NCI-H524 treated with DMSO at 0.1 percent for 48 hours (cell line): ENCODE results near the gene PHLDB1.
"Not testable (repeated sequence)": the region's sequence is repeated elsewhere in the genome, so short reads cannot be mapped to it uniquely, and the experiment has no call there.

Experiments used
- DNase-seq: peaks from one replicate; lab custom pipeline; 2025; lab: John Stamatoyannopoulos, UW

Gene PHLDB1

DNA sequence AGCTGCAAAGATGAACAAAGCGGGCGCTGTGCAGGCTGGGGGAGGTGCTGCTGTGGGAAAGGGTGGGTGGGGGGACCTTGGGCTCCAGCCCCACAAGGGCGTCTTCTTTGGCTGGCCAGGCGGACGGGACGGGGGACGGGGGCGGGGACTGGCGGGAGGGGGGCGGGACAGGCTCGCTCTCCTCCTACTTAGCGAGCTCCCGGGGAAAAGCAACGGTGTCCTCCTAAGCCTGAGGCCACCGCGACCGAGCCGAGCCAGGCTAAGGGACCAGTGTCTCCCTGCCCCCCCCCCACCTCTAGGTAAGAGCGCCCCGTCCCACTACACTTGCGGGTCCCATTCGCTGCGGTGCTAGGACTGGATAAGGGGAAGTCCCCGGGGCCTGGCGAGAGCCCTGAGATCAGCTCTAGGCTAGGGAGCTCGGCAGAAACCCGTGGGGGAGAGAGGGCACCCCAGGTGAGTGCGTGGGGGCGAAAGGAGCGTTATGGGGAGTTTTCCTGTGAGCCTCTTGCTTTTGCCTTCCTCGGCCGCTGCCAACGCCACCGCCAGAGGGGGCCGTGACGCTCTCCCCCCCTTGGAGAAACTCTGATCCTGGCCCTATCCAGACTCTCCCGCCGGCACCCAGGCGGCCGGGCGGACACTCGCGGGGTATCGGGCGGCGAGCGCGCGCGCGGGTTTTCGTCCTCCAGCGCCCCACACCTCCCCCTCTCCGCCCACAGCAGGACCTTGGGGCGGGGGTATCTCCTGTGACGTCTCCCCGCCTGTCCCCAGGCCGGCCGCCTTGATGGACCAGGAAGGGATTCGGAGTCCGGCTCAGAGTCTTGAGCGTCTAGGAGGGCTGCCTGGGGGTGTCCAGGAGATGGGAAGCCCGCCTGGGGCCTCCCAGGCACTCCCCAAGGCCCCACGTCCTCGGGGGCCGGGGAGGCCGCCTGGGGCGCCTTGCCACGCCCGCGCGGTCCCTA, at the start of gene PHLDB1:
TSS of gene PHLDB1 (plus strand) at position 215 of the 959 bp plus-strand sequence. CDS start 6,222 bp downstream, outside the sequence.
- DNase-seq, result no peak

DNA sequence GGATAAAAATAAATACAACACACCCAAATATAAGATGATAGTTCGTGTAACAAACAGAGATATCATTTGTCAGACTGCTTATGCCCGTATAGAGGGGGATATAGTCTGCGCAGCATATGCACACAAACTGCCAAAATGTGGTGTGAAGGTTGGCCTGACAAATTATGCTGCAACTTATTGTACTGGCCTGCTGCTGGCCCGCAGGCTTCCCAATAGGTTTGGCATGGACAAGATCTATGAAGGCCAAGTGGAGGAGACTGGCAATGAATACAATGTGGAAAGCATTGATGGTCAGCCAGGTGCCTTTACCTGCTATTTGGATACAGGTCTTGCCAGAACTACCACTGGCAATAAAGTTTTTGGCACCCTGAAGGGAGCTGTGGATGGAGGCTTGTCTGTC, 46.6 kb upstream of the PHLDB1 start:
- DNase-seq, result no peak

DNA sequence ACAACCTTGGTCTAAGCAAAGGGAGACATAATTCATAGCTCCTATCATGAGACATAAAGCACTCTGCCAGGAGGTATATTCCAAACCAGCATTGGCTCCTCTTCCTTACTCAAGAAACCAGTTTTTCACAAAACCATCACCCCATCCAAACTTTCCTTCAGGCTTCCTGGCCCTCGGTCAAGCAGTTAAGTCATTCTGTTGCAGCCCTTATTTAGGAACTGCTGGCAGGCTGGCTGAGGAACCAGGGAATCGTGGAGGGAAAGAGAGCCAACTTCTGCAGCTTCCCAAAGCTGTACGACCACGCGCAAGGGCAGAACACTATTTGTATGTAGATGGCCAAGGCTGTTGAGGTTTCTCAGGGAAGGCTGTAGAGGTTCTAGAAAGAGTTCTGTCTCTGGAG, 42.4 kb upstream of the PHLDB1 start:
- no peak for DNase-seq

DNA sequence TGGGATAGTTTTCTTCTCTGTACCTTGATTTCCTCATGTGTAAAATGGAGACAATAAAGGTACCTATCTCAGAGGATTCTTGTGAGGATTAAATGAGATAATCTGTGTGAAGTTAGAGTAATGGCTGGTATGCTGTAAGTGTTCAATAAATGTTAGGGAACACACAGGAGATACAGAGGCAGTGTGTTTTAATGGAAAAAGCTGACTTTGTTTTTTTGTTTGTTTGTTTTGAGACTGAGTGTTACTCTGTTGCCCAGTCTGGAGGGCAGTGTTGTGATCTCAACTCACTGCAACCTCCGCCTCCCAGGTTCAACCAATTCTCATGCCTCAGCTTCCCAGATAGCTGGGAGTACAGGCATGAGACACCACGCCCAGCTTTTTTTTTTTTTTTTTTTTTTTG, 37.7 kb upstream of the PHLDB1 start:
- no peak for DNase-seq

DNA sequence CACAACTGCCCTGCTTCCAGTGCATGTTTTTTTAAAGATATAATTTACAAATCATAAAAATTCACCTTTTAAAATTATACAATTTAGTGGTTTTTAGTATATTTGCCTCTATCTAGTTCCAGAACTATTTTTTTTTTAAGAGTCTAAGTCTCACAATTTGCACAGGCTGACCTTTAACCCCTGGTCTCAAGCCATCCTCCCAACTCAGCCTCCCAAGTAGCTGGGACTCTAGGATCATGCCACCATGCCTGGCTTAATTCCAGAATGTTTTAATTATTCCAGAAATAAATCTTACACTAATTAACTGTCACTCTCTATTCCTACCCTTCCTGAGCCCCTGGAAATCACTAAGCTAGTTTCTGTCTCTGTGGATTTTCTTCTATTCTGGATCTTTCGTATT, 36.6 kb upstream of the PHLDB1 start:
- no peak for DNase-seq

DNA sequence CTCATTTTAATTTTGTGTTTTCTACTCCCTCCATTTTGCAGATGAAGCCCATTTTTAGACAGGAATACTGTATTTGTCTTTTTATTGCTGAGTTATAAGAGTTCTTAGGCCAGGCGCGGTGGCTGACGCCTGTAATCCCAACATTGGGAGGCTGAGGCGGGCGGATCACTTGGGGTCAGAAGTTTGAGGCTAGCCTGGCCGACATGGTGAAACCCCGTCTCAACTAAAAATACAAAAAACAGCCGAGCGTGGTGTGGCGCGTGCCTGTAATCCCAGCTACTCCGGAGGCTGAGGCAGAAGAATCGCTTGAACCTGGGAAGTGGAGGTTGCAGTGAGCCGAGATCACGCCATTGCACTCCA, 35.7 kb upstream of the PHLDB1 start:
- DNase-seq, result not testable (repeated sequence)

DNA sequence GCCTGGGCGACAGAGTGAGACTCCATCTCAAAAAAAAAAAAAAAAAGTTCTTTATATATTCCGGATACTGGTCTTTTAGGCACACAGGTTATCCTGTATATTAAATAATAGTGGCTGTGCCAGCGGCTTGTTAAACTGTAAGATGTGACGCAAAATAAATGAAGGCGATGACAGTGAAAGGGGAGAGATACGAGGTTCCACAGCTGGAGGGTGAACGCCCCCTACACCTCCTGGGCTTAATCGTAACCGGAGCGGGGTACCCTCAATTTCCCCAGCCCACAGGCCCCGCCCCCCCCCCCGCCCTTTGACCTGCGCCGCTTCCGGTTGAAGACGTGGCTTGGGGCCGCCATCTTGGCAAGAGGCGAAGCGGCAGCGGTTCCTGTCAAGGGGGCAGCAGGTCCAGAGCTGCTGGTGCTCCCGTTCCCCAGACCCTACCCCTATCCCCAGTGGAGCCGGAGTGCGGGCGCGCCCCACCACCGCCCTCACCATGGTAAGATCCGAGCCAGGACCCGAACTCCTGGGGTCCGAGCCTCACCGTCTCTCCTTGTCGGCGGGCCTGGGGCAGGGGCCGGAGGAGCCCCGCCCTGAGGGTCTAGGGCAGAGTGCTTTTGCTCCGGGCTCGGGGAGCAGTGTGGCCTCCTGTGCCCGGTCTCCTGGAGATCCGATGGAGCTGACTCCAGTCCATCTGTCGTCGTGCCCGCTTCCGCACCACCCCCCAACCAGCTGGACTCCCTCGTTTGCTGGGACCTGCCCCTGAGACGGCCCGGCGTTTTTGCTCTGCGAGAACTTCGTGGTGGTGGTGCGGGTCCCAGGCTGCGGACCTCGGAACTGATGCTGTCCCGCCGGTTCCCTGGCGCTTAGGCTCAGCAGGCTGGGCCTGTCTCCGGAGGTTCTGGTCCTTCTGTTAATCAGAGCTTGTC, 35.1 kb upstream of the PHLDB1 start, which contains the start of gene ARCN1:
TSS of gene ARCN1 (plus strand) at position 349 of the 920 bp plus-strand sequence. CDS start at position 488, 139 bp downstream.
- peak; percentile 5 for DNase-seq

DNA sequence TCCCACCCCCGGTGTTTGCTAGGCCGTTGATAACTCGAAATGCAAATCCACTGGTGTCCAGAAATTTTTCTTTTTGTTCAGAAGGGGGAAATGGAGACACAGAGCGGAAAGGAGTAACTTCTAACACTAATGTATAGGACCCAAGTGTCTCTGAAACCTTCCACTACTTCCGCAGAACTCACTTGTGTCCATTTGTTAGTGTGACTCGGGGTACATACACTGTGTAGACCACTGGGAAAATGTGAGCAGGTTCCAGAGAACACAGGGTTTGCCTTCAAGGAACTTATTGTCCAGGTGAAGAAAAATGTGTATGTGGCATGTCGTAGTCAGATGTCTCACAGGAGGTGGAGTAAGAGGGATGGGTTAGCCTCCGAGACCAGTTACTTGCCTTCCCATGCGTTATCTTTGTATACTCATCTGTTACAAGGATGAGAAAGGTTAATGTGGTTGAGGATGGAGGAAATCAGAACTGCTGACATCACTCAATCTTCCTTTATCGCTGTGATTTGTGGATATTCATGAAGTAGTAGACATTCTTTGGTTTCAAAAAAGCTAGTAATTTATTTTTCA, 34.3 kb upstream of the PHLDB1 start:
- DNase-seq, result no peak

DNA sequence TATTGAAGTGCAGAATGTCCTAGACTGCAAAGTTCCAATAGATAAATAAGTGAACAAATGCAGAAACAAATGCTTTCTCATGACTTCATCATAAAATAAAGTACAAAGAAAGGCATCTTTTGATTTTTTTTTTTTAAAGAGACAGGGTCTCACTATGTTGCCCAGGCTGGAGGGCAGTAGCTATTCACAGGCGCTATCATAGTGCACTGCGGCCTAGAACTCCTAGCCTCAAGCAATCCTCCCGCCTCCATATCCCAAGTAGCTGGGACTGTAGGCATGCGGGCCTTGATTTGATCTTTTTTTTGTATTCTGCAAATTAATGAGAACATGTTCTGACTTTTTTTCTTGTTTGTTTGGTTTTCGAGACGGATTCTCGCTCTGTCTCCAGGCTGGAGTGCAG, 32.8 kb upstream of the PHLDB1 start:
- DNase-seq, result no peak

DNA sequence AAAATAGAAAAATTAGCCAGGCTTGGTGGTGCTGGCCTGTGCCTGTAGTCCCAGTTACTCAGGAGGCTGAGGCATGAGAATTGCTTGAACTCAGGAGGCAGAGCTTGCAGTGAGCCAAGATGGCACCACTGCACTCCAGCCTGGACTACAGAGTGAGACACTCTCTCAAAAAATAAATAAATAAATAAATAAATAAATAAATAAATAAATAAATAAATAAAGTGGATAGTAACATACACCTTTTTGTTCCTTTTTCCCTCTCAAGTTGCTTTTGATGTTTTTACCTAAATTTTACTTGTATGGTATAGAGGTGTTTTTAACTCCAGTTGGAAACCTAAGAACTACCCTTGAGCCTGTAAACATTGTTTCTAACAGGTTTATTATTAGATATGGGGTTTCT, 29.4 kb upstream of the PHLDB1 start:
- DNase-seq, result not testable (repeated sequence)

DNA sequence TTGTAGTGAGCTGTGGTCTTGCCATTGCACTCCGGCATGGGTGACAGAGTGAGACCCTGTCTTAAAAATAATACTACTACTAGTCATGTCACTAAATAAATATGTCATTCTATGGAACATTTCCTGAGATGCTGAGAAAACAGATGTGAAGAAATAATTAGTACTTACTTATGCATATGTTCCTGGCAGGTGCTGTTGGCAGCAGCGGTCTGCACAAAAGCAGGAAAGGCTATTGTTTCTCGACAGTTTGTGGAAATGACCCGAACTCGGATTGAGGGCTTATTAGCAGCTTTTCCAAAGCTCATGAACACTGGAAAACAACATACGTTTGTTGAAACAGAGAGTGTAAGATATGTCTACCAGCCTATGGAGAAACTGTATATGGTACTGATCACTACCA, 26.4 kb upstream of the PHLDB1 start:
- DNase-seq, result no peak

DNA sequence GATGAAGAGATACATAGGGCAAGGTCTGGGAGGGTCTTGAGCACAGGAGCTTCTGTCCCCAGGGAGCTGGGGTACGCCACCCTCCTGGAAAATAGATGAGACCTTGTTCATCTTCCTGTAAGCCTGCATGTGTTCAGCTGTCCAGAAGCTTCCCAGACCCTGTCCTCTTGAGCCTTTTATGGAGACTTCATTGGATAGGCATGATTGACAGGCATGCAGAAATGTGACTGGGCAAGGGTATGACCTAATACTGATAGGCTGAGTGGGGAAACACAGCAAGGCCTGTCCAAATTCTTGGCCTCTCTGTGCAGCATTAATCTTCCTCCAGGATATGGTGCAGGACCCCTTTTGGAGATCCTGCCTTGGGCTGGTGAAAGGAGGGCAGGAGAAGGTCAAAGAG, 19.5 kb upstream of the PHLDB1 start:
- DNase-seq, result no peak

DNA sequence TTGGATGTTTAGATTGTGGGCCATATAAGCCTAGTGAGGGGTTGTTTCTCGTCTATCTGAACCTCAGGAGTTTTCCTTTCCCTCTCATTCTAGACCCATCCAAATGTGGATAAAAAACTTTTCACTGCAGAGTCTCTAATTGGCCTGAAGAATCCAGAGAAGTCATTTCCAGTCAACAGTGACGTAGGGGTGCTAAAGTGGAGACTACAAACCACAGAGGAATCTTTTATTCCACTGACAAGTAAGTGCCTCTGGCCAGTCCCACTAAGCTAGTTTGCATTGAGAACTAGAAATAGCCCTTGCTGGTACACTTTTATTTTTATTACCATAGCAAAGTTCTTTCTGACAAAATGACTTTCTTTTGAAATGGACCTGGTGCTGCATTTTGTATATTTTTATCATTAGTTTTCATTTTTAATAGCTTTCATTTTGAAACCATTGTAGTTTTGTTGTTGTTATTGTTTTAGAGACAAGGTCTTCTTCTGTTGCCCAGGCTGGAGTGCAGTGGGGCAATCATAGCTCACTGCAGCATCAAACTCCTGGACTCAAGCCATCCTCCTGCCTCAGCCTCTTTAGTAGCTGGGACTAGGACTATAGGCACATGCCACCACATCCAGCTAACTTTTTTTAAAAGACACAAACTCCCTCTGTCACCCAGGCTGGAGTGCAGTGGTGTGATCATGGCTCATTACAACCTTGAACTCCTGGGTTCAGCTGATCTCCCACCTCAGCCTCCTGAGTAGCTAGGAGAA, 14.6 kb upstream of the PHLDB1 start:
- no peak for DNase-seq

DNA sequence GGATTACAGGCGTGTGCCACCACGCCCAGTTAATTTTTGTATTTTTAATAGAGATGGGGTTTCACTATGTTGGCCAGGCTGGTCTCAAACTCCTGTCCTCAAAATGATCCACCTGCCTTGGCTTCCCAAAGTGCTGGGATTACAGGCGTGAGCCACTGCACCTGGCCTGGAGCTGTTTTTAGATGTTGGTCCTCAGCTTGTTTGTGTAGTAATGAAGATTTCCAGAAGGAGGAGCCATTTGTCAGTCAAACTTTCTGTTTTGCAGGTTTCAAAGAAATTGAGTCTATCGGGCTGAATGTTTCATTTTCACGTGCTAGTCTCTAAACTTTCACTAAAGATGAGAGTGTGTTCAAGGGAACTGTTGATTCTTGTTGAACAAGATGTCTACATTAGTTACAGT, 12.4 kb upstream of the PHLDB1 start:
- not testable (repeated sequence) for DNase-seq

DNA sequence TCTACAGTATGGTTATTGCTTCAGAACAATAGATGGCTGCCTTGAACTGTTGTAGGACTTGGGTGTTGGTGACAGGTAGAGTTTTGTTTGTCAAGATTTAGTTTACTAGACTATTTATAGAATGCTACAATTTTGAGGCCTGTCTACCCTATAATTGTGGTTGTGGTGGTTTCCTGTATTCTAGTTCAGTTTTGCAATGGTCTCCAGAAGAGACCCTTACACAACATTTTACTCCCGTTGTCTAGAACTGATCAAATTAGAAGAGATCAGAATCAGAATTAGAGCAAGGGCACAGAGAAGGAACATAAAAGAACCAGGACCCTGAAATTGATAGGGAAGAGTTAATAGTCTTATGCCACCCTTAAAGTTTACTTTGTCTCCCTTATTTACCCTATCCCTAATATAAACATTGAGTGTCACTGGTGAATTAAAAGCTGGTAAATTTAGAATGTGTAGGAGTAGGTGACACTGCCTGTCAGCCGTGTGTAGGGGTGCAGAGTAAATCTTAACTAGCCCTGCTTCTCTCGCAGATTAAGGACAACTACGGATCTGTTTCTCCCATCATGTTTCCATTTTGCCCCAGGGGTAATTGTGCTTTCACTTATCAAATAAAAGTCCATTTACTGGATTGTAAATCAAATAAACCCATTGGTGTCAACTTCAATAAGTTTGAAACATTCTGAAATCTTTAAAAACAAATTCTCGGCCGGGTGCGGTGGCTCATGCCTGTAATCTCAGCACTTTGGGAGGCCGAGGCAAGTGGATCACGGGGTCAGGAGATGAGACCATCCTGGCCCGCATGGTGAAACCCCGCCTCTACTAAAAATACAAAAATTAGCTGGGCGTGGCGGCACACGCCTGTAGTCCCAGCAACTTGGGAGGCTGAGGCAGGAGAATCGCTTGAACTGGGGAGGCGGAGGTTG, 10.9 kb upstream of the PHLDB1 start:
- no peak for DNase-seq

DNA sequence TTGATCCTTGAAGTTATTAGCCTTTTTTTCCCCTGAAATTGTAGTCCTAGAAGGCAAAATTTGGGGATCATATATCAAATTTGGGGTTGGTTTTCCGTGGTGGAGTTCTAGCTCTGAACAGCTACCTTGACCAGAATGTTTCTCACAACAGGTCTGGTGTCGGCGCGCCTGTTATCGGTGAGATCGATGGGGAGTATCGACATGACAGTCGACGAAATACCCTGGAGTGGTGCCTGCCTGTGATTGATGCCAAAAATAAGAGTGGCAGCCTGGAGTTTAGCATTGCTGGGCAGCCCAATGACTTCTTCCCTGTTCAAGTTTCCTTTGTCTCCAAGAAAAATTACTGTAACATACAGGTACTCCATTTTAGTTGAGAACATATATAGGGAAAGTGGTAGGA, 9.9 kb upstream of the PHLDB1 start:
- DNase-seq, result no peak

DNA sequence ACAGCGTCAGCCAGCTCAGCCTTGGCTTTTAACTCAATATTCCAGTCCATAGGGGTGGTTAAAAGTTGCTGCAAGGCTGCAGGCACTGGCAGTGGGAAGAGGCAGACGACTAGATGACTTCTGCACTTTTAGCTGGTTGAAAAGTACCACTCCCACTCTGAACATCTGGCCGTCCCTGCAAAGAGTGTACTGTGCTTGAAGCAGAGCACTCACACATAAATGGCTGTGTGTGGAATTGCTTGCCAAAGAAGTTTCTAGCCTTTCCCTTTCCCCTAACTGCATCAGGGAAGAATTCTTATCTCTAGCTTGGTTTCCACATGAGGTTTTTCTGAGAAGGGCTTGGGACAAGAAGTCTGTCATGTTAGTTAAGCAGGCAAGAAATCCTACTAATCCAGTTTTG, 5.1 kb upstream of the PHLDB1 start:
- no peak for DNase-seq

DNA sequence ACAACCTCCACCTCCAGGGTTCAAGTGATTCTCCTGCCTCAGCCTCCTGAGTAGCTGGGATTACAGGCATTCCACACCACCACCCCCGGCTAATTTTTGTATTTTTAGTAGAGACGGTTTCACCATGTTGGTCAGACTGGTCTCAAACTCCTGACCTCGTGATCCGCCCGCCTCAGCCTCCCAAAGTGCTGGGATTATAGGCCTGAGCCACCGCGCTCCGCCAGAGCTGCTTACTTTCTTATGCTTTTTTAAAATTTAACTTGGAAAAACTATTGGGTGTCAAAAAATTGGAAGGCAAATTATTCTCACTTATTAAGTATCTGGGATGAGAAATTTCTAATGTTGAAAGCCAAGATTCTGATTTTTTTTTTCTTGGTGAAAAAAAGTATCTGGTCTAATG, 3.7 kb upstream of the PHLDB1 start:
- not testable (repeated sequence) for DNase-seq

DNA sequence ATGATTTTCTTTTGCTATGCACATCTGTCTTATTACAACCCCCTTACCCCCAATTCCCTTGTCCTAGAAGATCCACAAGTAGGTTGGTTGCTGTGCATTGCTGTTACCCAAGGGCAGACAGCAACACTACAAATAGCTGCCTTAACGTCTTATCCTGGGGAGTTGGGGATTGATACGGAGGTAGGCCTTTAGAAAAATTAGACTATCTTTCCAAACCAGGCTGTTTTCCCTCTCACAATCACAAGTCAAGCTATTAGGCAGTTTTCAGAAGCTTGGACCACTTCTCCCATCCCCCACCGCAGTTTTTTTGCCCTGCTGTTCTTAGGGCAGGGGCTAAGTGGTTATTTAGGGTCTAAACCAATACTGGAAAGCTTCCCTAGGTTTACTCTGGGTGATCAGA, 2.8 kb upstream of the PHLDB1 start:
- no peak for DNase-seq

DNA sequence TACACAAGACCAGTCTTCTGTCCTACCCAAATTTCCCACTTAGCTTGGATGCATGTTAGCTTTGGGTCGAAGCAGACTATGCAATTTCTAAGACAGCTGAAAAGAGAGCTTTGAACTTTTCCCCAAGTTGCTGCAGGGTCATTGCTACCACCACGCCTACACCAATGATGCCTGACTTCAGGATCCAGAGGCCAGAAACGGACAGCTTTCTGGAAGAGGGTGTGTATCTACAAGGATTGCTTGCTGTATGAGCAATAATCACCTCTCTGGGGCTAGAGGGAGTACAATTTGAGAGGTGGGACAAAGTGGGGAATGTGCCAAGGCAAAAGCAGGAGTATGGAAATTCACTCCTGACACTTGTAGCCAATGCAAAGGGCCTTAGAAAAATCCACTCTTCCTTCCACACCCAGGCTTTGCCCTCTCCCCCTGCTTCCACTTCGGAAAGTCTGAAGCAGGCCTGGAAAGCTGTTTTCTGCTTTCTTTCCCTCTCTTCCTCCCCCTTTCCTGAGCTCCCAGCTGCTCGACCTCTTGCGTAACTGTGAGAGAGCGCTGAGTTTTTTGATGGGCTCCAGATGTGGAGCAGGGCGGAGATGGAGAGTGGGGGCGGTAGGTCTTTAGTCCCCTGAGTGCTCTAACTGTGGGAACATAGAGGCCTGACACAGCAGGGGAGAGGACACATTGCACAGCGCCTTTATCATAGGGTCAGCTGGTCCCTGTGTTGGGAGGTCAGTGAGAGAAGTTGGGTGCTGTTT, 2.1 kb upstream of the PHLDB1 start:
- no peak for DNase-seq
